ENCODE measurements around the gene CAMP.

CAMP gene

DNA sequence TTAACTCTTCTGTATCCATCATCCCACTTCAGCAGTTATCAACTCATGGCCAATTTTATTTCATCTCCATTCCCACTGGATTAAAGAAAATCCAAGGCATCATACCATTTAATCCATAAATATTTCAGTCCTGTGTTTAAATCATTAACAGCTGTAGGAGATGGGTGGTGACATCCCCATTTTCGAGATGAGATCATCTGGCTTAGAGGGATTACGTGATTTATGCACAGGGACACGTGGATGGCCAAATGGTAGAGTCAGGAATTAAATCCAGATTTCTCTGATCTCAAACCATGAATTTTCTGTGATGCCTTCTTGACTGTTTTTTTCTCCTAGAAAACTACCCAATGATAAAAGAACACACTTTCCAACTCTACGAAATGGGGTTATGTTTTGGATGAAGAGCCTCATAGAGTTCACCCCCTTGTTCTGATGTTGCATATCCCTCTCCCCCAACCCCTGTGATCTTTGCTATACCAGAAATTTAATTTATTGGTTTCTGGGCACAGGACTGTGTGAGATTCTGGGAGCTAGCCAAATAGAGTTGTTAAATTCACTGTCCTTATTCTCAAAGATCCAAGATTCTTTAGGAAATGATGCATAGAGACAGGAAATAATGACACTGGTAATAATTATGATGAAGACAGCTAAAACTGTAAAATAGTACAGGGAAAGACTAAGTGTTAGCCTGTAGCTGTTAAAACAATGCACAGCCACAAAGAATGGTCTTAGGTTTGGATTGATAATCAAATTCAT is 25.0 kb downstream of the CAMP start:
- no peak for TF ChIP-seq ZFX (IDR thresholded peaks at IDR 0.05)
- TF ChIP-seq, protein P1, sequence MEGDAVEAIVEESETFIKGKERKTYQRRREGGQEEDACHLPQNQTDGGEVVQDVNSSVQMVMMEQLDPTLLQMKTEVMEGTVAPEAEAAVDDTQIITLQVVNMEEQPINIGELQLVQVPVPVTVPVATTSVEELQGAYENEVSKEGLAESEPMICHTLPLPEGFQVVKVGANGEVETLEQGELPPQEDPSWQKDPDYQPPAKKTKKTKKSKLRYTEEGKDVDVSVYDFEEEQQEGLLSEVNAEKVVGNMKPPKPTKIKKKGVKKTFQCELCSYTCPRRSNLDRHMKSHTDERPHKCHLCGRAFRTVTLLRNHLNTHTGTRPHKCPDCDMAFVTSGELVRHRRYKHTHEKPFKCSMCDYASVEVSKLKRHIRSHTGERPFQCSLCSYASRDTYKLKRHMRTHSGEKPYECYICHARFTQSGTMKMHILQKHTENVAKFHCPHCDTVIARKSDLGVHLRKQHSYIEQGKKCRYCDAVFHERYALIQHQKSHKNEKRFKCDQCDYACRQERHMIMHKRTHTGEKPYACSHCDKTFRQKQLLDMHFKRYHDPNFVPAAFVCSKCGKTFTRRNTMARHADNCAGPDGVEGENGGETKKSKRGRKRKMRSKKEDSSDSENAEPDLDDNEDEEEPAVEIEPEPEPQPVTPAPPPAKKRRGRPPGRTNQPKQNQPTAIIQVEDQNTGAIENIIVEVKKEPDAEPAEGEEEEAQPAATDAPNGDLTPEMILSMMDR (conservative IDR thresholded peaks at IDR 0.05) = no peak
- H3K27ac ChIP-seq = no peak overlapping the region

DNA sequence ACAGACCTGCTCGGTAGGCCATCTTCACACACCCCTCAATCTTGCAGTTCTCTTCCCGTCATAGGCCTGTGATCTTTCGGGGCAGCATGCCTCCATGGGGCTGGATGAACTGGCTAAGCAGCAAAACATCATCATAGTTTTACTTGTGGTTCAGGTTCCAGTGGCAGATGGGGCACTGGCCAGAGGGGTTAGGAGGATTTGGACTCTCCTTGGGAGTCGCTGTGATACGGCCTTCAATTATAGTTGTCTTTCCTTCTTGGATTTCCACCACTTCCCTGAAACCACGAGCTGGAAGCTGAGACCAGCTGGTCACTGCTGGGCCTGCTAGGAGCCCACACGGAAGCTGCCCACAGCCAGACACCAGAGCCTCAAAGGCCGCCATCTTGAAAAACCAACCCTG is 33.3 kb downstream of the CAMP start:
- no peak for TF ChIP-seq ZFX (IDR thresholded peaks at IDR 0.05)
- H3K27ac ChIP-seq = no peak overlapping the region

DNA sequence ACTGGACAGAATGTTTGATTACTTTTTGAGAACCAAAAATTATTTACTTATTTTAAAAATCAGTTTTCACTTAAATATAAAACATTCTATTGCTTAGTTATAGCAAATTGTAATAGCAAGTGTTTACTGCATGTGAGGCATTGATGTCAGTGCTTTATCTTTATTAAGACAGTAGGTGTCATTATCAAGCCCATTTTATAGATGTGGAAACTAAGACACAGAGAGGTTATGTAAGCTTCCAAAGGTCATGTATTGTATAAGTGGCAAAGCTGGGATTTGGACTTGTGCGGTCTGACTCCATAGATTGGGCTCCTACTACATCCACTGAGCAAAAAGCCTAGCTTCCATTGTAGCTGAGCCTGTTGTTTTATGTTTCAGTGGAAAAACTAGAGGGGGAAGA is 35.2 kb downstream of the CAMP start:
- TF ChIP-seq ZFX (IDR thresholded peaks at IDR 0.05) = no peak
- TF ChIP-seq, protein P1 (conservative IDR thresholded peaks at IDR 0.05) = no peak
- no peak overlapping the region for H3K27ac ChIP-seq

DNA sequence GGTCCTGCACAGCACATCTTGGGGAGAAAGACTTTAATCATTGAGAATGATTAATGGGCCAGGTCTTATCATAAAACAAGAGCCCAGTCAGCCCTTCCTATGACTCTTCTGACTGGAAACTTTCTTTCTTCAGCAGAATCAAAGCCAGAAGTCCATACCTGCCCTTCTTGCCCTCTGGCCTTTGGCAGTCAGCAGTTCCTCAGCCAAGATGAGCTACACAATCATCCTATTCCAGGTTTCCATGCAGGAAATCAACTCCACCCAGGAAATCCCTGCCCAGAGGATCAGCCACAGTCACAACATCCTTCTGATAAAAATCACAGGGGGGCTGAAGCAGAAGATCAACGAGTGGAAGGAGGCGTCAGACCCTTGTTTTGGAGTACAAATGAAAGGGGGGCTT is 44.5 kb downstream of the CAMP start:
- H3K27ac ChIP-seq = no peak overlapping the region
- TF ChIP-seq ZFX (IDR thresholded peaks at IDR 0.05) = no peak
- TF ChIP-seq, protein P1 (conservative IDR thresholded peaks at IDR 0.05) = no peak

DNA sequence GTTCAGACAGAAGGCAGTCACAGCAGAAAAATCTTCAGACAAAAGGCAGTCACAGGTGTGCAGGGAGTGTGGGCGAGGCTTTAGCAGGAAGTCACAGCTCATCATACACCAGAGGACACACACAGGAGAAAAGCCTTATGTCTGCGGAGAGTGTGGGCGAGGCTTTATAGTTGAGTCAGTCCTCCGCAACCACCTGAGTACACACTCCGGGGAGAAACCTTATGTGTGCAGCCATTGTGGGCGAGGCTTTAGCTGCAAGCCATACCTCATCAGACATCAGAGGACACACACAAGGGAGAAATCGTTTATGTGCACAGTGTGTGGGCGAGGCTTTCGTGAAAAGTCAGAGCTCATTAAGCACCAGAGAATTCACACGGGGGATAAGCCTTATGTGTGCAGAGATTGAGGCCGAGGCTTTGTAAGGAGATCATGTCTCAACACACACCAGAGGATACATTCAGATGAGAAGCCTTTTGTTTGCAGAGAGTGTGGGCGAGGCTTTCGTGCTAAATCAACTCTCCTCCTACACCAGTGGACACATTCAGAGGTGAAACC is 45.2 kb downstream of the CAMP start:
- no peak overlapping the region for H3K27ac ChIP-seq
- TF ChIP-seq, protein P1 (conservative IDR thresholded peaks at IDR 0.05) = no peak
- no peak for TF ChIP-seq ZFX (IDR thresholded peaks at IDR 0.05)

DNA sequence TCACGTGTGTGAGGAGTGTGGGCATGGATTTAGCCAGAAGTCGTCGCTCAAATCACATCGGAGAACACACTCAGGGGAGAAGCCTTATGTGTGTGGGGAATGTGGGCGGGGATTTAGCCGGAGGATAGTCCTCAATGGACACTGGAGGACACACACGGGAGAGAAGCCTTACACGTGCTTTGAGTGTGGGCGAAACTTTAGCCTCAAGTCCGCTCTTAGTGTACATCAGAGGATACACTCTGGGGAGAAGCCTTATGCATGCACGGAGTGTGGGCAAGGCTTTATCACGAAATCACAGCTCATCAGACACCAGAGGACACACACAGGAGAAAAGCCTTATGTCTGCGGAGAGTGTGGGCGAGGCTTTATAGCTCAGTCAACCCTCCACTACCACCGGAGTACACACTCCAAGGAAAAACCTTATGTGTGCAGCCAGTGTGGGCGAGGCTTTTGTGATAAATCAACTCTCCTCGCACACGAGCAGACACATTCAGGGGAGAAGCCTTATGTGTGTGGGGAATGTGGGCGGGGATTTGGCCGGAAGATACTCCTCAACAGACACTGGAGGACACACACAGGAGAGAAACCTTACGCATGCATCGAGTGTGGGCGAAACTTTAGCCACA is 45.8 kb downstream of the CAMP start:
- no peak overlapping the region for H3K27ac ChIP-seq
- TF ChIP-seq, protein P1 (conservative IDR thresholded peaks at IDR 0.05) = no peak
- TF ChIP-seq ZFX (IDR thresholded peaks at IDR 0.05) = no peak

DNA sequence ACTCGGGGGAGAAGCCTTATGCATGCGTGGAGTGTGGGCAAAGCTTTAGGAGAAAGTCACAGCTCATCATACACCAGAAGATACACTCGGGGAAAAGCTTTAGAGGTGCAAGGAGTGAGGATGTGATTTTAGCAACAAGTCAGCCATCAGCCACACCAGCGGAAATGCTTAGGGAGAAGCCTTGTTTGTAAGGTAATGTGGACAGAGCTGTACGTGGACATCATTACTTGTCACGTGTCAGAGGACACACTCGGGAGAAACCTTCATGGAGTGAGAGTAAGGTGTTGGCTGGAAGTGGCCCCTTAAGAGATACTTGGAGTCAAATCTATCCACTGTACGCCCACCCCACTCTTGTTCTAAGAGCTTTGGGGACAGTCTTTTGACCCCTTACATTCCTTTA is 46.3 kb downstream of the CAMP start:
- no peak overlapping the region for H3K27ac ChIP-seq
- TF ChIP-seq ZFX (IDR thresholded peaks at IDR 0.05) = no peak
- TF ChIP-seq, protein P1 (conservative IDR thresholded peaks at IDR 0.05) = no peak
